Measurements from ENCODE around the gene RHOA. TPM values are rescaled to one million over a fixed set of nuclear protein-coding genes. Genes with fewer than 3 reads are reported as not detected.

Gene RHOA
- total RNA-seq, 1 experiment from 2014 or later: 497 TPM

GRCh38 chr3:49327485-49327884, 84.3 kb downstream of the RHOA start:
- no peak overlapping the region for H3K27ac ChIP-seq (ENCODE audit: low read depth, low read length)
- H3K4me1 ChIP-seq (ENCODE audit: control insufficient read depth in 1 of 2, insufficient read depth in 2 of 2, low read length in 2 of 2): no peaks in the 10 kb centered on the region
- no peak for DNase-seq (ENCODE audit: low read depth, low spot score)
- ChIA-PET RAD21 (ENCODE audit: low non-redundant PET in 1 of 2, low total read pairs in 2 of 2, uncharacterized antibody in 2 of 2, unreplicated experiment in 2 of 2) (no interaction called here), CTCF (no interaction called here), POLR2A (no interaction called here)
- ATAC-seq: peak; percentile 72
- no TSS peak for BruUV-seq (replicated peaks)
- no peaks in the 10 kb centered on the region for H3K9me3 ChIP-seq (ENCODE audit: control insufficient read depth in 1 of 2, insufficient read depth in 1 of 2, low read depth in 1 of 2, low read length in 2 of 2)
- H3K79me2 ChIP-seq (ENCODE audit: insufficient read depth, low read length): peaks cover 12% of the 10 kb centered on the region; the same call in 1 of the 2 replicates
- no peak overlapping the region for H3K4me3 ChIP-seq (replicated peaks in 1 of 2; ENCODE audit: low read depth in 1 of 2, low read length in 2 of 2)
- H4K20me1 ChIP-seq (ENCODE audit: insufficient read depth): no peaks in the 10 kb centered on the region
- H3K27me3 ChIP-seq (ENCODE audit: insufficient read depth, low read length): no peaks in the 10 kb centered on the region
- no peak overlapping the region for H3K4me2 ChIP-seq (ENCODE audit: low read length)
- no peak for TF ChIP-seq YY1 (IDR thresholded peaks at IDR 0.05; ENCODE audit: extremely low read depth, insufficient replicate concordance, low read depth, low read length)
- peak in 2 of 3 experiments; percentile 46 to 48; a peak in 4 of 6 replicates for TF ChIP-seq CTCF (IDR thresholded peaks at IDR 0.05 in 2 of 3, conservative IDR thresholded peaks at IDR 0.05 in 1 of 3; ENCODE audit: borderline replicate concordance in 1 of 3, insufficient read depth in 1 of 3, low read depth in 2 of 3, low read length in 2 of 3)
- TF ChIP-seq RAD21 (IDR thresholded peaks at IDR 0.05; ENCODE audit: low read depth): peak; percentile 41
- H3K36me3 ChIP-seq (ENCODE audit: control insufficient read depth in 1 of 2, insufficient read depth in 2 of 2, low read length in 2 of 2): peaks cover 26 to 37% of the 10 kb centered on the region in 2 experiments
- H3K9me2 ChIP-seq (ENCODE audit: insufficient read depth): no peaks in the 10 kb centered on the region
- intact Hi-C loops (cut with micrococcal nuclease): loop anchor here (5.0 kb wide), 1 partner anchor 120 kb away; no protein-coding TSS in a partner anchor
- no peak overlapping the region for H3K9ac ChIP-seq (ENCODE audit: low read length)
- H2AFZ ChIP-seq (ENCODE audit: low read depth, low read length, poor library complexity, severe bottlenecking): no peak overlapping the region

DNA sequence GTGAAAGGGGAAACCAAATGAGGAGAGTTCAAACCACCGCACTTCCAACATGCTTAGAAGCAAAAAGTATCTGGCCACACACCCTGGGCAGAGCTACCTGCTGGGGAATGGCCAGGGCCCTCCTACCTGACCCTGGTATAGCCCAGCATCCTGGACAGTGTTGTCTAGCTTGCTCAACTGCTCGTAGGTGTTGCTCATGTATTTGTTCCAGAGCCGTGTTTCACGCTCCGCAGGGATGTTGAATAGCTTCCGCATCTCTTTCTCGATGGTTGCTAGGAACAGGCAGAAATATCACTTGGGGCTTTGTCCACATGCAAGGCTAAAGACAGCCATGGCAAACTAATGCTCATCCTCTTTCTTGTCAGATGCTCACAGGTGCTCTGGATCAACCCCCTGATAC, 87.0 kb downstream of the RHOA start:
- no peaks in the 10 kb centered on the region for H3K9me3 ChIP-seq (ENCODE audit: control insufficient read depth in 1 of 2, insufficient read depth in 1 of 2, low read depth in 1 of 2, low read length in 2 of 2)
- H3K9me2 ChIP-seq (ENCODE audit: insufficient read depth): no peaks in the 10 kb centered on the region
- BruUV-seq (replicated peaks): no TSS peak
- H2AFZ ChIP-seq (ENCODE audit: low read depth, low read length, poor library complexity, severe bottlenecking): no peak overlapping the region
- ChIA-PET RAD21 (ENCODE audit: low non-redundant PET in 1 of 2, low total read pairs in 2 of 2, uncharacterized antibody in 2 of 2, unreplicated experiment in 2 of 2) (no interaction called here), POLR2A (no interaction called here), CTCF (no interaction called here)
- H3K27me3 ChIP-seq (ENCODE audit: insufficient read depth, low read length): no peaks in the 10 kb centered on the region
- no peak for ATAC-seq
- no peak overlapping the region for H3K4me3 ChIP-seq (replicated peaks in 1 of 2; ENCODE audit: low read depth in 1 of 2, low read length in 2 of 2)
- peaks cover 32 to 44% of the 10 kb centered on the region in 2 experiments for H3K36me3 ChIP-seq (ENCODE audit: control insufficient read depth in 1 of 2, insufficient read depth in 2 of 2, low read length in 2 of 2)
- H4K20me1 ChIP-seq (ENCODE audit: insufficient read depth): no peaks in the 10 kb centered on the region
- intact Hi-C loops (cut with micrococcal nuclease): loop anchor here (5.0 kb wide), 1 partner anchor 123 kb away; no protein-coding TSS in a partner anchor
- H3K4me2 ChIP-seq (ENCODE audit: low read length): no peak overlapping the region
- H3K9ac ChIP-seq (ENCODE audit: low read length): no peak overlapping the region
- H3K27ac ChIP-seq (ENCODE audit: low read depth, low read length): no peak overlapping the region
- peaks cover 12% of the 10 kb centered on the region for H3K79me2 ChIP-seq (ENCODE audit: insufficient read depth, low read length)
- TF ChIP-seq SRF (IDR thresholded peaks at IDR 0.05; ENCODE audit: low read depth): no peak
- DNase-seq (ENCODE audit: low read depth, low spot score): no peak
- no peaks in the 10 kb centered on the region for H3K4me1 ChIP-seq (ENCODE audit: control insufficient read depth in 1 of 2, insufficient read depth in 2 of 2, low read length in 2 of 2)
